Chondrocyte (in vitro differentiated cells): Measurements from ENCODE around the gene ITFG1. TPM values are rescaled to one million over a fixed set of nuclear protein-coding genes. Genes with fewer than 3 reads are reported as not detected.
"Not testable (repeated sequence)": the region's sequence is repeated elsewhere in the genome, so short reads cannot be mapped to it uniquely, and the experiment has no call there.

Experiments used
- DNase-seq: peaks from one replicate; pipeline ENCODE4 v3.0.0; 2021; ENCODE audit warnings: mixed read lengths, low spot score
- H3K27ac Mint-ChIP-seq: one replicate; pipeline ENCODE4 v1.8.0; 2021; ENCODE audit warnings: mild to moderate bottlenecking, moderate library complexity, mixed read lengths; ENCODE audit not compliant: unreplicated experiment
- H3K27me3 Mint-ChIP-seq: 2 replicates; pipeline ENCODE4 v1.8.0; 2021; ENCODE audit warnings: low read depth, mixed read lengths
- H3K36me3 Mint-ChIP-seq: 2 replicates; pipeline ENCODE4 v1.8.0; 2021; ENCODE audit warnings: low read depth, mixed read lengths
- H3K4me1 Mint-ChIP-seq: 2 replicates; pipeline ENCODE4 v1.8.0; 2021; ENCODE audit warnings: low read depth, mild to moderate bottlenecking, mixed read lengths
- H3K4me3 Mint-ChIP-seq: one replicate; pipeline ENCODE4 v1.8.0; 2021; ENCODE audit warnings: mild to moderate bottlenecking, moderate library complexity, mixed read lengths; ENCODE audit not compliant: unreplicated experiment
- H3K9me3 Mint-ChIP-seq: 2 replicates; pipeline ENCODE4 v1.8.0; 2021; ENCODE audit warnings: low read depth, mixed read lengths
- total RNA-seq: library from RNA; stranded (reverse); gene quantifications from 3 replicates; pipeline ENCODE4 v1.2.1, GENCODE V29; 2021
- TF ChIP-seq, protein P1 (sequence below): fragments of 200-600 bp; sonication (generic); IDR thresholded peaks from 2 replicates; pipeline ENCODE4 v1.5.0; 2021; ENCODE audit warnings: antibody characterized with exemption, mild to moderate bottlenecking, moderate library complexity

The ITFG1 gene
- total RNA-seq, 1 donor from 2014 or later, result 71.7 TPM

DNA sequence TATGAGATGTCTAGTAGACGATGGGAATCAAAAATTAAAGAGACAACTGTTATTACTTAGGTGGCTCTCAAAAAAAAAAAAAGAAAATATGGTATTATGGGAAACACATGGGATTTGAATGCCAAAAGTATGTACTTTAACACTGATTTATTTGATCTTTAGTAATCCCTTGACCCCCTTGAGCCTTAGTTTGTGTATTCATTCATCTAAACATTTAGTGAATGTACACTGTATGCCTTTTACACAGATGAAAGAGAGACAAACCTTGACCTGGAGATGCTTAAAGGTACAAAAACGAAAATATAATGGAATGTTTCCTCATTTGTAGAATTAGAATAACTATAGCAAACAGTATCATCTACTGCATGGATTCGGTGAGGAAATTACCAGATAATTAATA lies 278.5 kb downstream of the ITFG1 start:
- no peak overlapping the region for H3K27ac Mint-ChIP-seq
- H3K9me3 Mint-ChIP-seq, result peaks cover 5% of the 10 kb centered on the region
- H3K4me3 Mint-ChIP-seq, result no peak overlapping the region
- no peaks in the 10 kb centered on the region for H3K27me3 Mint-ChIP-seq
- TF ChIP-seq, protein P1, sequence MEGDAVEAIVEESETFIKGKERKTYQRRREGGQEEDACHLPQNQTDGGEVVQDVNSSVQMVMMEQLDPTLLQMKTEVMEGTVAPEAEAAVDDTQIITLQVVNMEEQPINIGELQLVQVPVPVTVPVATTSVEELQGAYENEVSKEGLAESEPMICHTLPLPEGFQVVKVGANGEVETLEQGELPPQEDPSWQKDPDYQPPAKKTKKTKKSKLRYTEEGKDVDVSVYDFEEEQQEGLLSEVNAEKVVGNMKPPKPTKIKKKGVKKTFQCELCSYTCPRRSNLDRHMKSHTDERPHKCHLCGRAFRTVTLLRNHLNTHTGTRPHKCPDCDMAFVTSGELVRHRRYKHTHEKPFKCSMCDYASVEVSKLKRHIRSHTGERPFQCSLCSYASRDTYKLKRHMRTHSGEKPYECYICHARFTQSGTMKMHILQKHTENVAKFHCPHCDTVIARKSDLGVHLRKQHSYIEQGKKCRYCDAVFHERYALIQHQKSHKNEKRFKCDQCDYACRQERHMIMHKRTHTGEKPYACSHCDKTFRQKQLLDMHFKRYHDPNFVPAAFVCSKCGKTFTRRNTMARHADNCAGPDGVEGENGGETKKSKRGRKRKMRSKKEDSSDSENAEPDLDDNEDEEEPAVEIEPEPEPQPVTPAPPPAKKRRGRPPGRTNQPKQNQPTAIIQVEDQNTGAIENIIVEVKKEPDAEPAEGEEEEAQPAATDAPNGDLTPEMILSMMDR, result no peak
- H3K36me3 Mint-ChIP-seq, result peaks cover 5% of the 10 kb centered on the region
- no peak for DNase-seq
- H3K4me1 Mint-ChIP-seq, result no peaks in the 10 kb centered on the region

DNA sequence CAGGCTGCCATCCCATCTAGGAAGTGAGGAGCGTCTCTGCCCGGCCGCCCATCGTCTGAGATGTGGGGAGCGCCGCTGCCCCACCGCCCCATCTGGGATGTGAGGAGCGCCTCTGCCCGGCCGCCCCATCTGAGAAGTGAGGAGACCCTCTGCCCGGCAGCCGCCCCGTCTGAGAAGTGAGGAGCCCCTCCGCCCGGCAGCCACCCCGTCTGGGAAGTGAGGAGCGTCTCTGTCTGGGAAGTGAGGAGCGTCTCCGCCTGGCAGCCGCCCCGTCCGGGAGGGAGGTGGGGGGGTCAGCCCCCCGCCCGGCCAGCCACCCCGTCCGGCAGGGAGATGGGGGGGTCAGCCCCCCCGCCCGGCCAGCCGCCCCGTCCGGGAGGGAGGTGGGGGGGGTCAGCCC lies 279.8 kb downstream of the ITFG1 start:
- not testable (repeated sequence) for H3K36me3 Mint-ChIP-seq, H3K4me3 Mint-ChIP-seq, H3K4me1 Mint-ChIP-seq, DNase-seq, H3K9me3 Mint-ChIP-seq, H3K27ac Mint-ChIP-seq, H3K27me3 Mint-ChIP-seq

DNA sequence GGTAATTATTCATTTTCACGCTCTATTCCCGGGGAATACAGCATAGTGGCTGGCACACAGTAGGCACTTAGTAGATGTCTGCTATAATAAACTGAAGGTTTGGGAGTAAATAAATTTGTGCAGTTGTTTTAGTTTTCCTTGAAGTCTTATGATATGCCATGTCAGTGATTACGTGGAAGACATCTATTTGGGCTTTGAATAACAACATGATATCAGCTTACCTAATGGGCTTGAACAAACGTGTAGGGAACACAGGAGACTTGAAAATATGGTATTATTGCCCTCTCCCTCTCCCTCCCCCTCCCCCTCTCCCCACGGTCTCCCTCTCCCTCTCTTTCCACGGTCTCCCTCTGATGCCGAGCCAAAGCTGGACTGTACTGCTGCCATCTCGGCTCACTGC lies 280.8 kb downstream of the ITFG1 start:
- no peak for DNase-seq
- no peak overlapping the region for H3K27ac Mint-ChIP-seq
- H3K27me3 Mint-ChIP-seq, result no peaks in the 10 kb centered on the region
- no peak overlapping the region for H3K4me3 Mint-ChIP-seq
- no peaks in the 10 kb centered on the region for H3K4me1 Mint-ChIP-seq
- H3K36me3 Mint-ChIP-seq, result peaks cover 5% of the 10 kb centered on the region
- TF ChIP-seq, protein P1, result no peak
- H3K9me3 Mint-ChIP-seq, result peaks cover 5% of the 10 kb centered on the region

DNA sequence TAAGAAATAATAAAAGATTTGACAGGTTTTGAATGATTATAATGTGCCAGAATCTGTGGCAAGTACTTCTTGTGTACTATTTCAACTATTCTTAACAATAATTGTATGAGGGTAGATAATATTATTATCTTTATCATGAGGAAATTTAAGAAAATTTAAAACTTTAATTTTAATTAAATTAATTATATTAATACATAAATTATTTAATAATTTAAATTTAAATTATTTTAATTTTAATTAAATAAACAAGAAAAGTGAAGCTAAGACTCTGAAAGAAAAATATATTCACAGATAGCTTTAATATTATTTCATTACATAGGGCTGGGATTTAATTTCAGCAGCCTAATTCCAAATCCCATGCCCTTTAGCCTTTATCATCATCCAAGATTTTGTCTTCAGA lies 285.7 kb downstream of the ITFG1 start:
- peaks cover under 1% of the 10 kb centered on the region for H3K9me3 Mint-ChIP-seq
- TF ChIP-seq, protein P1, result no peak
- no peaks in the 10 kb centered on the region for H3K27me3 Mint-ChIP-seq
- no peak overlapping the region for H3K4me3 Mint-ChIP-seq
- peaks cover under 1% of the 10 kb centered on the region for H3K36me3 Mint-ChIP-seq
- H3K27ac Mint-ChIP-seq, result no peak overlapping the region
- DNase-seq, result no peak
- no peaks in the 10 kb centered on the region for H3K4me1 Mint-ChIP-seq

DNA sequence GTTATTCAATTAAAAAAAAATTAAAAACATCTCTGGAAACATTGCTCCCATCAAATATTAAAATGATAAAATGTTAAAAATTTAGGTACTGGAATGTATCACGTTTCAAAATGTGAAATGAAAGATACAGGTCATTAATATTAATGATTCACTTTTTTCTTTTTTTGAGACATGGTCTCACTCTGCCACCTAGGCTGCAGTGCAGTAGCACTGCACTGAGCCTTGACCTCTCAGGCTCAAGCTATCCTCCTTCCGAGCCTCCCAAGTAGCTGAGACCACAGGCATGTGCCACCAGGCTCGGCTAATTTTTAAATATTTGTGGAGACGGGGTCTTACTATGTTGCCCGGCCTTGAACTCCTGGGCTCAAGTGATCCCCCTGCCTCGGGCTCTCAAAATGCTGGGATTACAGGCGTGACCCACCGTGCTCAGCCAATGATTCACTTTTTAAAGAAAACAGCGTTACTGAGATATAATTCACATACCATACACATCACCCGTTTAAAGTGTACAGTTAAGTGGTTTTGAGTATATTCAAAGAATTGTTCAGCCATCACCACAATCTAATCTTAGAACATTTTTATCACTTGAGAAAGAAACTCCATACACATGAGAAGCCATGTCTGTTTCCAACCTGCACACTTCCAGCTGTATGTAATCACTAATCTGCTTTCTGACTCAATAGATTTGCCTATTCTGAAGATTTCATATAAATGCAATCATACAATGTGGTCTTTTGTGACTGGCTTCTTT lies 298.0 kb downstream of the ITFG1 start:
- Mint-ChIP-seq H3K4me3 (no peak overlapping the region), H3K4me1 (no peaks in the 10 kb centered on the region), H3K27me3 (no peaks in the 10 kb centered on the region), H3K9me3 (no peaks in the 10 kb centered on the region), H3K36me3 (peaks cover 6% of the 10 kb centered on the region), H3K27ac (no peak overlapping the region)
- TF ChIP-seq, protein P1, result no peak
- no peak for DNase-seq

DNA sequence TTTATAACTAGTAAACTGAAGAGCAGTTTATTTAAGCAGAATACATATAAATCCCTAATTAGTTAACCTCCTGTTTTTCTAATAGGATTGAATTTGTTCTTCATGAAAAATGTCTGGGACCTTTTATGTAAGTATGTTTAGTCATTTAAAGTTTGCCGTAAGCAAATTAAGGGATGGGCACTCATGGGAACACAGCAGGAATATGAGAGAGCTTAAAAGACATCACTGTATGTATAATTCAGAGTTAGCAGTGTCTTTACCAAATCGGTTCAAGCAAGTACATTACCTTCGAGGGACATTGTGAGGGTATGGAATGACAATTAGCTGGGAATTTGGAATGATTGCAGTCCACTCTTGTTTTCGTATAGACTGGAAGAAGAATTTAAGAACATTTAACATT lies 299.4 kb downstream of the ITFG1 start:
- Mint-ChIP-seq H3K9me3 (no peaks in the 10 kb centered on the region), H3K4me1 (no peaks in the 10 kb centered on the region), H3K27ac (no peak overlapping the region)

More for the DNA sequence above, 299.4 kb downstream of the ITFG1 start:
- H3K36me3 Mint-ChIP-seq, result peaks cover 13% of the 10 kb centered on the region
- H3K4me3 Mint-ChIP-seq, result no peak overlapping the region
- no peak for DNase-seq
- H3K27me3 Mint-ChIP-seq, result no peaks in the 10 kb centered on the region
- TF ChIP-seq, protein P1, result no peak
